GM19240 (cell line): ENCODE measurements around the gene SLC45A2.
"Not testable (repeated sequence)": the region's sequence is repeated elsewhere in the genome, so short reads cannot be mapped to it uniquely, and the experiment has no call there.

Experiments
- DNase-seq: peaks from one replicate; pipeline ENCODE4 v3.0.0; 2011; ENCODE audit warnings: low spot score; ENCODE audit not compliant: insufficient read length

The SLC45A2 gene

DNA sequence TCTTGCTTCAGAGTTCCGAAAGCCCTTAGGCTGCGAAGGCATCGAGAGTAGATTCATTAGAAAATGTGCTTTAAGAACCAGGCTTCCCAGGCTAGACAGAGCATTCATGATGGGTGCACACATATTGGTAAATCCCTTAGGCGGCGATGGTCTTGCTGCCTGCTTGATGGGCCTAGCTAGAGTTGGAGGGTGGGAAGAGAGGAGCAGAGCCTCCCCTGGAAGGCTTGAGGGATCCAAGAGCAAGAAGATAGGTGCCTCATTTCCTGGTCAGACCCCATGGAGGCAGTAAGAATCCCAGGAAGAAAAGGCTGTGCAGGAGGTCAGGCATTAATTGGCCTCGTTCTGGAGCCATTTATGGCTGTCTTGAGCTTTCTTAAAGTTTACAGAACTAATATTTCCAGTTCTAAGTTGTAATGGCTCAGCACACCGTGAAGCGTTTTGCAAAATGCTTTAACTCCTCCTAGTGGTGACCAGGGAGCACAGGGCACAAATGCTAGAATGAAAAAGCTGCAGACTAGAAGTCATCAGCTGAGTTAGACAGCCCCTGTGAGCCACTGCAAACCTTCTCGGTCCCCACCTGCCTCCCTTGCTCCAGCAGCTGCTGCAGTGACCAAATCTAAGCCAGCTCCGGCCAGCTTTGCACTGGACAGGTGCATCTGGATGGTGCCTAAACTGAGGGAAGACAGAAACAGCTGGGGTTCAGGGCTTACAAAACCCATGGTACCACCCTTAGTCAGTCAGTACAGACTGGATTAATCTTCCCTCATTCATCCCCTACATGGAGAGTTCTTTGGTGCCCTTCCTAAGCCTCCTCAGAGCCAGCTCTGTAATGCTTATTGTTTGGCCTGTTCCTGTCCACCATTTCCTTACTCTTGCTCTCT is 14.7 kb downstream of the SLC45A2 start:
- DNase-seq, result peak; percentile 50

DNA sequence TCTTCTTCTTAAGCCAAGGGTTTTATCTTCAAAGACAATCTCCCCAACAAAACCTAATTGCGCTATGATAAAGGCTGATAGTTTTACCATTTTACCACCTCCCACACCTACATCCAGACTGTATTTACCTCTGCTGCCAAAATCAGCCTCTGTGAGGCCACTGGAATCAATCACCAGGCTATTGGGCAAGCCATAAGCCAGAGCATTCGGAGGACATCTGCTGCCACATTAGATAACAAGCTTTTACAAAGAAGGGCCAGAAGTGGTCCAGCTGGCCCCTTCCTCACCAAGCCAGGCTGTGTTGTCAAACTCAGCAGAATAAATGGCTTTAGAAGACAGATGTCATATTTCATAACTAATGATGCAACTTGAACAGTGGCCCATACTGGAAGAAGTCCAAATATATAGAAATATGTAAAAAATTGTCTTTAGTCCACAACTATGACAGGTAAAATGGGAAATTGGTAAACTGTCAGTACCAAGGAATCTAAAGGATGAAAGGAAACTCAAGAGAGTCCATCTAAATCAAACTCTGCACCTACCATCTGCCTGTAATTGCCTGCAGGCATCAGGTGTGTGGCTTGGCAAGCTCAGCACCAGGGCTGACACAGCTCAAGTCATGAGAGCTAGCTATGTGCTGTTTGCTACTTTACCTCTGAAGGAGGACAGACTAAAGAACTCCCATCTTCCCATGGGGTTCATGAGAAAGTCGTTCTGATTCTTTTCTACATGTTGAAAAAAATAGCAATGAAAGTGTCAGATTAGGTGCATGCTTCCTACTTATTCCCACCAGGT is 16.1 kb downstream of the SLC45A2 start:
- DNase-seq, result no peak

GRCh38 chr5:33966805-33967204 is 17.7 kb downstream of the SLC45A2 start:
- DNase-seq, result no peak

DNA sequence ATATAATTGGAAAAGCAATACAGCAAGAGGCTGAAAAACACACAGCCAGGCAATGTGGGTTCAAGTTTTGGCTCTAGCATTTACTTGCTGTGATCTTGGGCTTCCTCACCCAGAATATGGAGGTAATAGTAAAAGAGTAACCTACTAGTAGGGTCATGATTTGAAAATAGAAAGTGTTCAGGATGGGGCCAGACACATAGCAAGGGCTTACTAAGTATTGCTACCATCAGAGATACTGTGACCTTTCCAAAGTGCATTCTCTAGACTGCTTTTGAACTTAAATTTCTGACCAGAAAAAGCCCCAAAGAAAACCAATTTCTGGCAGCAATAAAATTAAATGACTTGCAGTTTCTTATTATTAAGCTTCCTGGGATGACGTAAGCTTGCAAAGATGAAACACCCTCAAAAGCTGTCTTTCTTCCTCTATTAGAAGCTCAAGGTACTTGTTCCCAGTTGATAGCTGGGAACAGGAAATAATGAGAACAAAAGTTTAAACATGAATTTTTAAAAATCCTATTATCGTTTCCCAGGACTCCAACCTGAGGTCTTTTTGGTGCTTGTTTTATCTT is 20.3 kb downstream of the SLC45A2 start:
- DNase-seq, result no peak

DNA sequence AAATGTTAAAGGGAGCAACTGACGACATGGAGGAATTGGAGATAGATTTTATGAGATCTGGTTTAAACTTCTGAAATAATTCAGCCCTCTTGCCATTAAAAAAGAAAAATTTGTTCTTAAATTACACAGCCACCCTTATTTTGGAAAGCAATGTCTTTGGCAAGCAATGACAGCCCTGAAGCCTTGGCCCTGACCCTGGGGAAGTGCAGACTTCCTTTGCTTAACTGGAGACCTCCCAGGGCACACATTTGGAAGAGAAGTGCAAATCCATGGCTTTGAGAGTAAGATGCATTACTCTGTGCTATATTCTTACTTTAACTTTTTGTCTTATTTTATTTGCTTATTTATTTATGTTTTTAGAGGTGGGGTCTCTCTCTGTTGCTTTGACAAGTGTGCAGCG is 26.3 kb downstream of the SLC45A2 start:
- no peak for DNase-seq

- DNase-seq, result no peak
Measured at GRCh38 chr5:33957577-33958150, 26.8 kb downstream of the SLC45A2 start.

DNA sequence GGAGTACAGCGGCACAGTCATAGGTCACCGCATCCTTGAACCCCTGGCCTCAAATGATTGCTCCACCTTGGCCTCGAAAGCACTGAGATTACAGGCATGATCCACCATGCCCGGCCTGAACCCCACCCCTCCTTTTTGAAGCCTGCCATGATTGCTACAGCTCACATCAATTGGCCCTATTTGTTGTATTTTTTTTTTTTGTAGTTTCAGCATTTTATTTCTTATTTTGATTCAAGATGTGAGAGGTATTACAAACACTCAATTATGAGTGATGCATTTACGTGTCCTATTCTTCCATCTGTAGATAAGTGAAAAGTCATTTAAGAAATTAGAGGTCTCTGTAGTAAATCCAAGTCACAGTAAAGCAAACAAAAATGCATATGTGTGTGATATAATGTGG is 32.3 kb downstream of the SLC45A2 start:
- not testable (repeated sequence) for DNase-seq

DNA sequence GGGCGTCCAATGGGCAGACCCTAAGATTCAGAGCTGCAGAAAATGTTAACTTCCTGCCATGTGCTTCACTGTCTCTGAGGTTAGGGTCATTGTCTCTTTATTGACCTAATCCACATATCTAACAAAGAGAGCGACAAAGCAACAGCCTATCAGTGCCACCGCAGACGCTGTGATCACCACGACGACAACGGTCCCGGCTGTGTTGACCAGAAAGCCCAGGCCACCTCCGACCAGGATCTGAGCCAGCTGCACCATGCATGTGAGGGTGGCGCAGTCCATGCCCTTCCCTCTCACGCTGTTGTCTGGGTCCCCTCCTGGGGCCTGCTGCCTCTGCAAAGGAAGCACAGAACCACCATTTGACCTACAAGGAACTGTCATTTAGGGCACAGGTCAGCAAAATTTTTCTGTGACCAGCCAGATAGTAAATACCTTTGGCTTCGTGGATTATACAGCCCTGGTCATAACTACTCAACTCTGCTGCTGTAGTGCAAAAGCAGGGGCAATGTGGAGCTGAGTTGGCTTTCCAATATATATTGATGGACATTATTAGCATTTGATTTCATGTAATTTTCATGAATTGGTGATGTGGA is 39.9 kb downstream of the SLC45A2 start:
- DNase-seq, result no peak

DNA sequence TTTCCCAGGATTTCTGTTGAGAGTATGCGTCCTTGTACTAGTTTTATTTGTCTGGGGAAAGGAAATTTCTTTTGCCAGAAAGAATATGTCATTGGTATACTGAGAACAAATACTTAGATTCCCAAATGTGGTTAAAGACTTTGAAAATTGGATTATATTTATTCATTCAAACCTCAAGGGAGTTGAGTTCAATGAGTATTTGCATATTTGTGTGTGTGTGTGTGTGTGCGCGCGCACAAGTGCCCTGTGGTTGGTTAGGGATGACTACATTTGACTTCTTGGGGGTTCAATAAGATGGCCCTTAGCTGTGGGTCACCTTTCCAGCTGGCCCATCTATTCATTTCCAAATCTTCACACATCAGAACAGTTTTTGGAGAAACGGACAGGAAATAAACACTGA is 43.4 kb downstream of the SLC45A2 start:
- no peak for DNase-seq

- no peak for DNase-seq
Measured at GRCh38 chr5:33939556-33940262, 44.8 kb downstream of the SLC45A2 start.

DNA sequence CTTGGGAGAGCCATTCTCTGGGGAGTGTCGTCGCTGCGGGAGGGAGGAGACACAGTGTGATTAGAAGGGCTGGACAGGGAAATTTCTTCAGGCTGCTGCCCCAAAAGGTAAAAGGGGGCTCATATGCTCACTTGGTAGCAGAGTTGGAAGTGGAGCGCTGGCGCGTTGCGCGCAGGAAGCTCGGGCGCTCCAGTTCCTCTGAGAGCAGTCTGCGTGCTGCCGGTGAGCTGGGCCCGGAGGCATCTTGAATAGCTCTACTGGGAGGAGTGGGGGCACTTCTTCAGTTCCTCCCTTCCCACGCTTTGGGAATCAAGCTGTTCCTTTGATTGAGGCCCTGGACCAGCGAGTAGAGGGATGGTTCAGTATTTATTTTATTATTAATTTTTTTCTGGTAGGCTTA is 45.6 kb downstream of the SLC45A2 start:
- DNase-seq, result no peak

- no peak for DNase-seq
Measured at GRCh38 chr5:33938507-33938796, 46.0 kb downstream of the SLC45A2 start.

GRCh38 chr5:33937707-33938506 is 46.6 kb downstream of the SLC45A2 start:
- DNase-seq, result no peak

DNA sequence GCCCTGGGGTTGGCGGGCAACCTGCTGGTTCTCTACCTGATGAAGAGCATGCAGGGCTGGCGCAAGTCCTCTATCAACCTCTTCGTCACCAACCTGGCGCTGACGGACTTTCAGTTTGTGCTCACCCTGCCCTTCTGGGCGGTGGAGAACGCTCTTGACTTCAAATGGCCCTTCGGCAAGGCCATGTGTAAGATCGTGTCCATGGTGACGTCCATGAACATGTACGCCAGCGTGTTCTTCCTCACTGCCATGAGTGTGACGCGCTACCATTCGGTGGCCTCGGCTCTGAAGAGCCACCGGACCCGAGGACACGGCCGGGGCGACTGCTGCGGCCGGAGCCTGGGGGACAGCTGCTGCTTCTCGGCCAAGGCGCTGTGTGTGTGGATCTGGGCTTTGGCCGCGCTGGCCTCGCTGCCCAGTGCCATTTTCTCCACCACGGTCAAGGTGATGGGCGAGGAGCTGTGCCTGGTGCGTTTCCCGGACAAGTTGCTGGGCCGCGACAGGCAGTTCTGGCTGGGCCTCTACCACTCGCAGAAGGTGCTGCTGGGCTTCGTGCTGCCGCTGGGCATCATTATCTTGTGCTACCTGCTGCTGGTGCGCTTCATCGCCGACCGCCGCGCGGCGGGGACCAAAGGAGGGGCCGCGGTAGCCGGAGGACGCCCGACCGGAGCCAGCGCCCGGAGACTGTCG is 47.3 kb downstream of the SLC45A2 start:
- DNase-seq, result no peak

DNA sequence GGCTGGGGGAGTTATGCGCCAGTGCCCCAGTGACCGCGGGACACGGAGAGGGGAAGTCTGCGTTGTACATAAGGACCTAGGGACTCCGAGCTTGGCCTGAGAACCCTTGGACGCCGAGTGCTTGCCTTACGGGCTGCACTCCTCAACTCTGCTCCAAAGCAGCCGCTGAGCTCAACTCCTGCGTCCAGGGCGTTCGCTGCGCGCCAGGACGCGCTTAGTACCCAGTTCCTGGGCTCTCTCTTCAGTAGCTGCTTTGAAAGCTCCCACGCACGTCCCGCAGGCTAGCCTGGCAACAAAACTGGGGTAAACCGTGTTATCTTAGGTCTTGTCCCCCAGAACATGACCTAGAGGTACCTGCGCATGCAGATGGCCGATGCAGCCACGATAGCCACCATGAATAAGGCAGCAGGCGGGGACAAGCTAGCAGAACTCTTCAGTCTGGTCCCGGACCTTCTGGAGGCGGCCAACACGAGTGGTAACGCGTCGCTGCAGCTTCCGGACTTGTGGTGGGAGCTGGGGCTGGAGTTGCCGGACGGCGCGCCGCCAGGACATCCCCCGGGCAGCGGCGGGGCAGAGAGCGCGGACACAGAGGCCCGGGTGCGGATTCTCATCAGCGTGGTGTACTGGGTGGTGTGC is 48.0 kb downstream of the SLC45A2 start, which contains the start of gene RXFP3:
TSS of gene RXFP3 (plus strand) at position 6 of the 636 bp plus-strand sequence. CDS start at position 361, 355 bp downstream.
- no peak for DNase-seq

DNA sequence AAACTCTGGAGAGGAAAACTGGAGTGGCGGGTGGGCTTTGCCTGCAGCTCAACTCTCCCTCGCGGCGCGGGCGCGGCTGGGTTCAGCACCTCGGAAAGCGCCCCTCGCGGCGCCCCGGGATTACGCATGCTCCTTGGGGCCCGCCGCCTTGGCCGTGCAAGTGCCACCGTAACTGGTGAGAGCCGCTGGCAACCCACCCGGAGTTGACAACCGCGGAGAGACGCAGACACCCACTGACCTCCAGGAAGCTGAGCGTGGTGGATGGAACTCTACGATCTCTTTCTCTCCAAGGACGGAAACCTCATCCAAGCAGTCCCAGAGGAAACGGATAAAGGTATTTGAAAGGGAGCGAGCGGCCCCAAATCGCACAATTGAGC is 48.5 kb downstream of the SLC45A2 start:
- DNase-seq, result peak; percentile 45

- no peak for DNase-seq
Measured at GRCh38 chr5:33934176-33934575, 50.3 kb downstream of the SLC45A2 start.

GRCh38 chr5:33933723-33934169 is 50.7 kb downstream of the SLC45A2 start:
- peak; percentile 18 for DNase-seq

GRCh38 chr5:33931136-33931535 is 53.4 kb downstream of the SLC45A2 start:
- DNase-seq, result no peak
